HG03064 (cell line): ENCODE measurements around the gene ZNF423.
"Not testable (repeated sequence)": the region's sequence is repeated elsewhere in the genome, so short reads cannot be mapped to it uniquely, and the experiment has no call there.

Experiments used
- ATAC-seq: cut with Tn5 transposase; IDR thresholded peaks from one replicate; pipeline ENCODE4 v1.9.1; 2021; ENCODE audit warnings: low read depth; ENCODE audit not compliant: unreplicated experiment

ZNF423 gene

GRCh38 chr16:49855822-49856671, at the start of gene ZNF423:
Gene ZNF423 (minus strand): TSS chr16:49856112. CDS start chr16:49855774, 338 bp downstream.
- no peak for ATAC-seq

- no peak for ATAC-seq
These were observed 48.6 kb upstream of the ZNF423 start for GRCh38 chr16:49904348-49905062.

- ATAC-seq: no peak
These were observed 47.0 kb upstream of the ZNF423 start for GRCh38 chr16:49902908-49903307.

GRCh38 chr16:49901711-49902110, 45.8 kb upstream of the ZNF423 start:
- no peak for ATAC-seq

GRCh38 chr16:49900875-49901274, 45.0 kb upstream of the ZNF423 start:
- no peak for ATAC-seq

GRCh38 chr16:49899991-49900695, 44.2 kb upstream of the ZNF423 start:
- ATAC-seq: no peak

- no peak for ATAC-seq
These were observed 40.6 kb upstream of the ZNF423 start for GRCh38 chr16:49896447-49896964.

- no peak for ATAC-seq
These were observed 35.0 kb upstream of the ZNF423 start for GRCh38 chr16:49890876-49891275.

- no peak for ATAC-seq
These were observed 33.9 kb upstream of the ZNF423 start for GRCh38 chr16:49889725-49890397.

GRCh38 chr16:49886554-49887094, 30.7 kb upstream of the ZNF423 start:
- ATAC-seq: no peak

- no peak for ATAC-seq
These were observed 28.4 kb upstream of the ZNF423 start for GRCh38 chr16:49884033-49885015.

- no peak for ATAC-seq
These were observed 27.4 kb upstream of the ZNF423 start for GRCh38 chr16:49883076-49884014.

- no peak for ATAC-seq
These were observed 26.0 kb upstream of the ZNF423 start for GRCh38 chr16:49881890-49882289.

GRCh38 chr16:49878540-49878939, 22.6 kb upstream of the ZNF423 start:
- not testable (repeated sequence) for ATAC-seq

GRCh38 chr16:49876716-49877129, 20.8 kb upstream of the ZNF423 start:
- ATAC-seq: no peak

- no peak for ATAC-seq
These were observed 20.1 kb upstream of the ZNF423 start for GRCh38 chr16:49875806-49876715.
